ENCODE measurements around the gene FAM3C.

FAM3C gene

GRCh38 chr7:121383235-121383910 lies 12.7 kb downstream of the FAM3C start:
- in situ Hi-C loops (cut with MboI; ENCODE audit: low sequenced_read_pairs): no loop called here

- in situ Hi-C loops (cut with MboI; ENCODE audit: low sequenced_read_pairs): no loop called here
These were observed 13.6 kb downstream of the FAM3C start for GRCh38 chr7:121382473-121382872.

GRCh38 chr7:121379930-121380329 lies 16.2 kb downstream of the FAM3C start:
- in situ Hi-C loops (cut with MboI; ENCODE audit: low sequenced_read_pairs): no loop called here

DNA sequence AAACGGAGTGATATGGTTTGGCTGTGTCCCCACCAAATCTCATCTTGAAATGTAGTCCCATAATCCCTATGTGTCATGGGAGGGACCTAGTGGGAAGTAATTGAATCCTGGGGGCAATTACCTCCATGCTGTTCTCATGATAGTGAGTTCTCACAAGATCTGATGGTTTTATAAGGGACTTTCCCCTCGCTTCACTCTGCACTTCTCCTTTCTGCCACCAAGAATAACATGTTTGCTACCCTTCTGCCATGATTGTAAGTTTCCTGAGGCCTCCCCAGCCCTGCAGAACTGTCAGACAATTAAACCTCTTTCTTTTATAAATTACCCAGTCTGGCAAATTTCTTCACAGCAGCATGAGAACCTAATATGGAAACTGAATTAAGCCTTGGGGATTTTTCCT lies 19.1 kb downstream of the FAM3C start:
- in situ Hi-C loops (cut with MboI; ENCODE audit: low sequenced_read_pairs): no loop called here

GRCh38 chr7:121373177-121373576 lies 22.9 kb downstream of the FAM3C start:
- in situ Hi-C loops (cut with MboI; ENCODE audit: low sequenced_read_pairs): loop anchor here (25.0 kb wide), 2 partner anchors 164 to 614 kb away; no protein-coding TSS in a partner anchor

DNA sequence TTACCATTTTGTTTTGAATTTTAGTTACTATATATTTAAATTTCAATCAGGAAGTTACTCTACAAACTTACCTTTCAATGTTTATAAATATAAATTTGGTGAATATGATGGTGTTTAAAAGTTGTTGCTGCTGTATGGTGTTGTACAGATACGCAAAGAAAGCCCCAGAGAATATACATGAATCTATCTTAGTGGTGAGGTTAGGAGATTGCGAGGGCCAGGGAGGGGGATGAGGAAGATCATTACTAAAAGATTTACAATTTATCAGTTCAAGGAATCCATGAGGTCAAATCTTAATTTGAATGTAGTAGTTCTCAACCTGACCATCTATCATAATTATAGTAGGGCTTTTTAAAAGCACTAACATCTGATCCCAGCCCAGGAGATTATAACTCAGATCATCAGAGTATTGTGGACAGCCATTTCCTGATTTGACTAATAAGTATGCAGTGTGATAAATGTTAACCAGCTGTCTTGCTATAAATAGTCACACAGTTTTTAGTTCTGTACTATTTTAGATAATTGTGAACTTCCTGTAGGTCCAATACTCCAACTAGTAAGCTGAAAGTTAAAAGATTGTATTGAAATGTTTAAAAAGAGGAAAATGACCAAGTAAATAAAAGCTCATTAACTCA lies 23.6 kb downstream of the FAM3C start:
- in situ Hi-C loops (cut with MboI; ENCODE audit: low sequenced_read_pairs): loop anchor here (25.0 kb wide), 2 partner anchors 165 to 615 kb away; no protein-coding TSS in a partner anchor

GRCh38 chr7:121371883-121372282 lies 24.2 kb downstream of the FAM3C start:
- in situ Hi-C loops (cut with MboI; ENCODE audit: low sequenced_read_pairs): loop anchor here (25.0 kb wide), 2 partner anchors 165 to 615 kb away; no protein-coding TSS in a partner anchor

DNA sequence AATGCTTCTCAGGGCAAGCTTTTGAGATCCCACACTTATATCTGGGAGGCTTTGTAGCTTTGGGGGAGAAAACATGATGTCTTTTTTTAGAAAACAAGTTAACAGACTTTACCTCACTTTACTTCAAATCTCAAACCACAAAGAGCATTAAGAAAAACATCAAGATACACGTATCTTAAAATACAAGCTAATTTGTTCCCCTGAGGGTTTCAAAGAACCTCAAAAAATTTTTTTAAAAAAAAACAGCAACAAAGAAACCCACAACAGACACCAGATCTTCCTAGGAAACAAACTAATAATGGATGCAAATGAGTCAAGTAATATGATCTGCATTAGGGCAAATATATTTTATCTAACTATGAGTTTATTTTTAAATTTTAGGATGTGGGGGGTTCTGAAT lies 24.7 kb downstream of the FAM3C start:
- in situ Hi-C loops (cut with MboI; ENCODE audit: low sequenced_read_pairs): loop anchor here (25.0 kb wide), 2 partner anchors 166 to 616 kb away; no protein-coding TSS in a partner anchor

- in situ Hi-C loops (cut with MboI; ENCODE audit: low sequenced_read_pairs): loop anchor here (25.0 kb wide), 2 partner anchors 168 to 618 kb away; no protein-coding TSS in a partner anchor
These were observed 26.6 kb downstream of the FAM3C start for GRCh38 chr7:121369462-121369861.

DNA sequence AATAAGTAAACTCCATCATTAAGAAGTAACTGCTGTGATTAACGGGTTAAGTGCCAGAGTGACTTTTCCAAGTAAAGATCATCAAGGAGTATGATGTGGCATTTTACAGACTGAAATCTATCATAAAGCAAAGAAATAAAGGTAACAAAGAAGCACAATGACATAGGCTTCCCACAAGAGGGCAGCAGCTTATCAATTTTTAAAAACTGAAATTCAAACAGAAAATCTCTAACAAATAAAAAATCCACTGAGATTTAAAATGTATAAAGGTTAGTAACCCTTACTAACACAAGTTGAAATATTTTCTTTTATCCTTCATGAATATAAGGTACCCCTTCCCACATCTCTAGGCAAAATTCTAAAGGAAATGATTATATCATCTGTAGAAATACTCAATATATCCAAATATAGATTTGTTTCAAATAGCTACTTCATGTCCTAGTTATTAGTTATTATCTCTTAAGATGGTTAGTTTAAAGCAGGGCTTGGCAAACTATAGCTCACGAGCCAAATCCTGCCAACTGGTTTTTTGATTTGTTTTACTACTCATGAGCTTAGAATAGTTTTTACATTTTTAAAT lies 29.2 kb downstream of the FAM3C start:
- in situ Hi-C loops (cut with MboI; ENCODE audit: low sequenced_read_pairs): loop anchor here (25.0 kb wide), 2 partner anchors 170 to 620 kb away; no protein-coding TSS in a partner anchor

- in situ Hi-C loops (cut with MboI; ENCODE audit: low sequenced_read_pairs): loop anchor here (25.0 kb wide), 2 partner anchors 177 to 627 kb away; no protein-coding TSS in a partner anchor
These were observed 35.5 kb downstream of the FAM3C start for GRCh38 chr7:121360564-121360963.

DNA sequence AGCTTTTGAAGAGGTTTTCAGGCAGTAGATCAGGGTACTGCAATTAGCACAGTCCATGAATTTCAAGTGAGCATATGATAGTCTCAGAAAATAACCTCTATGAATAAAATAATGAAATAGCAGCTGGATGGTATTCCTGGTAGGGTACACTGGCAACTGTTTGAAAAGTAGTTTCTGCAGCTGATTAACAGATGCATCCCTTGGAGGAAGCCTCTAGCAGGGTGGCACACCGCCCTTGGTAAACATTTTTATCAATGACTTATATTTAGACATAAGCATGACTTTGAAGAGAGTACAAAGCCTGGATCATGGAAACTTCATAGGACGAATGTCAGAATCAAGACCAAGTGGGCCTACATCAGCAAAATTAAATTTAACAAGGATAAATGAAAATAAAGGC lies 40.5 kb downstream of the FAM3C start:
- in situ Hi-C loops (cut with MboI; ENCODE audit: low sequenced_read_pairs): loop anchor here (25.0 kb wide), 2 partner anchors 182 to 632 kb away; no protein-coding TSS in a partner anchor

GRCh38 chr7:121352323-121352722 lies 43.8 kb downstream of the FAM3C start:
- in situ Hi-C loops (cut with MboI; ENCODE audit: low sequenced_read_pairs): loop anchor here (25.0 kb wide), 2 partner anchors 185 to 635 kb away; no protein-coding TSS in a partner anchor

DNA sequence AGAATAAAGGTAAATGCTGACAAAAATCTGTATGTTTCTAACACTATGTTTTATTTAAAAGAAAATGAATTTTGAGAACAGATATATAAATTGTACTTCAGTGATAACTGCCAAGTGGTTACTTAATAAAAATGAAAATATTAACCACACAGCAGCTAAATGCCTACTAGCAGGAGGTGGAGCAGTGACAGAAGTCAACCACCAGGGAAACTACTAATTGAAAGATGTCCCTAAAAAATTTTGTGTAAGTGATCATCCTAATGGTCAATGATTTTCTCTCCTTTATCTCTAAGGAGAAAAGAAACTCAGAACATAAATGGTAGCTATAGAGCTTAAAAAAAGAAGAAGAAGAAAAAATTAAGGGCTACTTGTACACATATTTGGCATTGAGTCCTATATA lies 44.4 kb downstream of the FAM3C start:
- in situ Hi-C loops (cut with MboI; ENCODE audit: low sequenced_read_pairs): loop anchor here (25.0 kb wide), 2 partner anchors 186 to 636 kb away; no protein-coding TSS in a partner anchor

- in situ Hi-C loops (cut with MboI; ENCODE audit: low sequenced_read_pairs): no loop called here
These were observed 51.6 kb downstream of the FAM3C start for GRCh38 chr7:121344497-121344896.

DNA sequence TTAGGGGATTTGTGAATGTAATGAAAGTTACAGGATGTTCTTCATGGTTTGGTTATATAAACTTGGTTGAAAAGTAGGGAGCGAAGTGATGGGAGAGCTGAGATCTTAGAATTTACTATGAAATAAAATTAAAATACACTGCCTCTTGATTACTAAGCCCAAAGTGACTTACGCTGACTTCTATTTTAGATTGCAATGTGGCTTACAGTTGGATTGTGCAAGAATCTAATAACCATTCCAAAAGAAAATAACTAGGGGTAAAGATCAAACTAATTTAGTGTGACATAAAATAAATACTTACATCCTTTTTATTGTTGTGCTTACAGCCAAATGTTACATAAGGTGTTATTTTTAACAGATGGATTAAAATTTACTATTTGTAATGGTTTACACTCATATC lies 52.0 kb downstream of the FAM3C start:
- in situ Hi-C loops (cut with MboI; ENCODE audit: low sequenced_read_pairs): no loop called here

DNA sequence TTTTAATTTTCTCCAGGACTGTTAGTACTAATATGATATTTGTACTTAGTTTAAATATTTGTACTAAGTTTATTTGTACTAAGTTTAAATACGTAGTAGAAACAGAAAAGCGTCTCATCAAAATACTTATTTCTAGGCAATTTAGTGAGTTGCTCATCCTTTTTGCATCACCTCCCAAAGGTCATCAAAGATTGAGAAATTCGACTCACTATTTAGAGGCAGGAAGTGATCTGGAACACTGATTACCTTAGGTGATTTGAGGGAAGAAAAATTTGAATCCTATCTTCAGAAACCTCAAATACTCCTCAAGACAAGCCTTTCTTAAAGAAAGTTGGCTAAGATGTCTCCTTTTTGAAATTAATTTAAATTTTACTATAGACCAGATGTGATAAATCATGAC lies 52.8 kb downstream of the FAM3C start:
- in situ Hi-C loops (cut with MboI; ENCODE audit: low sequenced_read_pairs): no loop called here

DNA sequence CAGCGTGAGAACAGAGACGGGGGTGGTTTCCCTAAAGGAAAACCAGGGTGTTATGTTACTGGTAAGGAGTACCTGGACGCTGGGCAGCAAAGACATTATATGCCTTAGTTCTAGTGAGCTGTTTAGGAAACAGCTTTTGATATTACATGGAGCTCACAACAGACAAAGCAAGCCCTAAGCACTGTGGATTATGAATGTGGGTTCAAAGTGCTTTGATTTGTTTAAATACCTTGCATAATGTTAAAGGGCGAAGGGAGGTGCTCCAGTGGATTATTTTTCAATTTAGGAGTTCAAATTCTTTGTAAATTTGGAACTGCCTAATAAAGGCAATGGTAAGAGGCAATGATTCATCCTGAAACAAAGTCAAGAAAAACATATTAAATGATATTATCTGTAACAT lies 53.5 kb downstream of the FAM3C start:
- in situ Hi-C loops (cut with MboI; ENCODE audit: low sequenced_read_pairs): no loop called here

- in situ Hi-C loops (cut with MboI; ENCODE audit: low sequenced_read_pairs): no loop called here
These were observed 54.2 kb downstream of the FAM3C start for GRCh38 chr7:121341933-121342332.

DNA sequence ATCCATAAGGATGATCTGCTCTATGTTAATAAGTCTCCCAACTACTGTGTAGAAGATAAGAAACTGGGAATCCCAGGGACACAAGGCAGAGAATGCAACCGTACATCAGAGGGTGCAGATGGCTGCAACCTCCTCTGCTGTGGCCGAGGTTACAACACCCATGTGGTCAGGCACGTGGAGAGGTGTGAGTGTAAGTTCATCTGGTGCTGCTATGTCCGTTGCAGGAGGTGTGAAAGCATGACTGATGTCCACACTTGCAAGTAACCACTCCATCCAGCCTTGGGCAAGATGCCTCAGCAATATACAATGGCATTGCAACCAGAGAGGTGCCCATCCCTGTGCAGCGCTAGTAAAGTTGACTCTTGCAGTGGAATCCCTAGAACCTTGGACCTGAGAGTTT lies 57.0 kb downstream of the FAM3C start:
- in situ Hi-C loops (cut with MboI; ENCODE audit: low sequenced_read_pairs): no loop called here

- in situ Hi-C loops (cut with MboI; ENCODE audit: low sequenced_read_pairs): no loop called here
These were observed 58.7 kb downstream of the FAM3C start for GRCh38 chr7:121337398-121337797.

DNA sequence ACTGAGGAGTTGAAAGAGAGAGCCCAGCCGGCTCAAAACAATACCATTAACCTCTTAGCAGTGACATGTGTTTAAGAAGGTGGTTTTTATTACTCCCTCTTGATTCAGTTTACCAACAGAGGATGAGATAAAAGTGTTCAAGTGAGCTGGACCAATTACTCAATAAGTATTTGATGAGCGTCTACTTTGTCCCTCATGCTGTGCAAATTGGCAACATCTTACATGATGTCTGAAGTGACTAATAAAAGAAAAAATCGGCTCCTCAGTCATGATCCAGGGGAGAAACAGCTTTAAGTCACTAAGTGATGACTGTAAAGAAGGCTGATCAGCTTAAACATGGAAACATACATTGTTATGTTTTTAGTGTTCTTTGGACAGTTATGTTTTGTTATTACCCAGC lies 59.5 kb downstream of the FAM3C start:
- in situ Hi-C loops (cut with MboI; ENCODE audit: low sequenced_read_pairs): no loop called here

All from HL-60/S4 treated with retinoic acid at 250 ng/mL for 4 days and 3 days (cell line).